HG03460 (cell line): ENCODE measurements around the gene FOXS1.

ENCODE experiments used
- ATAC-seq: cut with Tn5 transposase; IDR thresholded peaks from one replicate; pipeline ENCODE4 v1.9.1; 2021; ENCODE audit not compliant: unreplicated experiment

FOXS1 gene

DNA sequence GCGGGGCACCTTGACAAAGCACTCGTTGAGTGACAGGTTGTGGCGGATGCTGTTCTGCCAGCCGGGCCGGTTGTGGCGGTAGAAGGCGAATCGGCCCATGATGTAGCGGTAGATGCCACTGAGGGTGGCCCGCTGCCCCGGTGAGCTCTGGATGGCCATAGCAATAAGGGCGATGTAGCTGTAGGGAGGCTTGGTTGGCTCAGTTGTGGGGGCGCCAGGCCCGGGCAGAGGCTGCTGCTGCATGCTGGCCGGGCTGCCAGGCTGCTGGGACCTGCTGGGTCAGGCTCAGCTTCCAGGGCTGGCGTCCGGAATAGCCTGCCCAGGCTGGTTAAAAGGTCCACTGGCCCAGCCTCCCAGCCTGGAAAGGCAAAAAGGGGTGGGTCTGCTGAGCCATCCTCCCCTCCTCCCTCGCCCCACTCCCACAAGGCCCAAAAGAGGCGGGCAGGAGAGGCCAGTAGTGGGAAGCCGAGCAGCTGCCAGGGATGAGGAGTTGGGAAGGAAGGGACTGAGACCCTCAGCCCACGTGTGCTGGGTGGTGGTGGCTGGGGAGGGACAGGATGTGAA, at the start of gene FOXS1:
FOXS1 (minus strand) TSS at position 305 of the 564 bp plus-strand sequence; CDS start at position 243, 62 bp downstream.
- no peak for ATAC-seq

DNA sequence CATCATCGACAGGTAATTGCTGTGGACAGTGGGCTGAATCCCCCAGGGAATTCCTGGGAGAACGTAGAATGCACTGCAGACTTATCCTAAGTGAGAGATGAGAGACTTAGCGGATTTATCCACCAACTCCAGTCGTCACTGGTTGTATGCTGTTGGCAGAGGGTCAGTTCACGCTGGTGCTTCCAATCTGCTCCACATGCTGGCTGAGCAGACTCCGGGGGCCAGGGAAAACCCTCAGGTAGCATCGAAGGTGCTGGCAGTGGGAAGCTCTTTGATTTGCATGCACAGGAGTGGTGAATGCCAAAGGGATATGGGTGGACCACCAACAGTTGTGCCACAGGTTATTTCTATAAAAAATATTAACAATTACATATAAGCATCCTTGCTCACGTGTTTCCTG, 45.2 kb upstream of the FOXS1 start:
- ATAC-seq = no peak

DNA sequence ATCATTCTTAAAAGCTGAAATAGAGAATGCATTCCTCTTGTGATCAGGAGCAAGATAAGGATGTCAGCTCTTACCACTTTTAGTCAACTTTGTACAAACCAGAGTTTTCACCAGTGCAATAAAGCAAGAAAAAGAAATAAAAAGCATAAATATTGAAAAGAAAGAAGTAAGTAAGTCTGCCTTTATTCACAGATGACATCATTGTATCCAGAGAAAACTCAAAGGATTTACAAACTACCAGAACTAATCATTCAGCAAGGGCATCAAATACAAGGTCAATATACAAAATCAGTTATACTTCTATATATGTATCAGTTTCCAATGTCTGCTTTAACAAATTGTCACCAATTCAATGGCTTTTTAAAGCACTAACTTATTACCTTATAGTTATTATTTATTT, 38.4 kb upstream of the FOXS1 start:
- no peak for ATAC-seq

GRCh38 chr20:31881945-31882344, 36.5 kb upstream of the FOXS1 start:
- ATAC-seq = no peak

DNA sequence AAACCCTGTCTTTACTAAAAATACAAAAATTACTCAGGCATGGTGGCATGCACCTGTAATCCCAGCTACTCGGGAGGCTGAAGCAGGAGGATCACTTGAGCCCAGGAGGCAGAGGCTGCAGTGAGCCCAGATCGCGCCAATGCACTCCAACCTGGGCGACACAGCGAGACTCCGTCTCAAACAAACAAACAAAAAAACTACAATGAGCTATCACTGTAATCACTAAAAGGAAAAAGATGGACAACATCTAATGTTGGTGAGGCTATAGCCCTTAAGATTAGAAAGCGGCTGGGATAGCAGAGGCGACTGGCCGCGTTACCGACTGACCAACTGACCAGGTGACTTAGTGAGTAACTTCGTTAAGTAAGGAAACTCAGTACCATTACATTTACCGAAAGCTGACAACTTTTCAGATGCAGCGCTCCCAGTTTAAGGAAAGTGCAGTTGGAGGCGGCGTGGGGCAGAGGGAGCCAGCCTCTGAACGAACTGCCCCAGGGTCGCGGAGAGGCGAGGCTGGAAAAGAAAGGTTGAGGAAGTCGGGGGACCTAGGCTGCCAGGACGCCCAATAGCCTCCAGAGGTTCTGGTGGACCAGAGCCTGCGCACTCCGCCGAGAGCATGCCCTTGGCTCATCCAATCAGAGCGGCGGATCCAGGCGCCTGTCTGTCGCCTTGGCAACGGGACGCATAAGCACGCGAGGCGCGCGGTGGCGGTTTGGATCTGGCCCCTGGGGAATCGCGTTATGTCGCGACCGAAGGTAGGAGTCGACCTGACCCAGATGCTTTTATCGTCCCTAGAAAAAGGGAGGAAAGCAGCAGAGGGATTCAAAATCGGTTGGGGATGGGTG, 34.0 kb upstream of the FOXS1 start:
- peak; percentile 81 for ATAC-seq

DNA sequence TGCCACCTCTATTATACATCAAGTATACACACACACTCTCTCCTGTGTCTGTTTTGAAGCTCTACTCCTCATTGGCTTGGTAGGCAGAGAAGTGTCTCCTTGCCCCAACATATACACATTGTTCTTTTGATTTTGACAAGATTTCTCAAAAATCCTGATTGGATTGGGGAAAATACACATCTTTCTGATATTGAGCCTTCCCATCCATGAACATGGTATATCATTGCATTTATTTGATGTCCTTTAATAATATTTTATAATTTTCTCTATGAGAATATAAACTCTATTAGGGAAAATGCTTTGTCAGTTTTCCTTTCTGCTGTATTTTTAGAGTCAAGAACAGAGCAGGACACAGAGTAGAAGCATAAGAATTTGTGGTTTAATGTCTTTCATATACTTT, 32.3 kb upstream of the FOXS1 start:
- ATAC-seq = no peak

GRCh38 chr20:31875671-31876070, 30.3 kb upstream of the FOXS1 start:
- ATAC-seq = no peak

GRCh38 chr20:31872406-31872805, 27.0 kb upstream of the FOXS1 start:
- ATAC-seq = no peak

DNA sequence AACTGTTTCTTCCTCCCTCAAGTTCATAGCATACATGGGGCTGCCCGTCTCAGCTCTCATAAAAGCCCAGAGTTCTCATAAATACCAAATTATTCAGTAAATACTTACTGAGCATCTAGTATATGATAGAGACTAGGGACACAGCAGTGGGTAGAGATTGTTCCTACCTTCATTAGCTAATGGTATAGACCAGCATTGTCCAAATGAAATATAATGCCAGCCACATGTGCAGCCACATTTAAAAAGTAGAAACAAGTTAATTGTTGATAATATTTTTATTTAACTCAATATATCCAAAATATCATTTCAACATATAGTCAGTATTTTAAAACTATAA, 26.2 kb upstream of the FOXS1 start:
- no peak for ATAC-seq

DNA sequence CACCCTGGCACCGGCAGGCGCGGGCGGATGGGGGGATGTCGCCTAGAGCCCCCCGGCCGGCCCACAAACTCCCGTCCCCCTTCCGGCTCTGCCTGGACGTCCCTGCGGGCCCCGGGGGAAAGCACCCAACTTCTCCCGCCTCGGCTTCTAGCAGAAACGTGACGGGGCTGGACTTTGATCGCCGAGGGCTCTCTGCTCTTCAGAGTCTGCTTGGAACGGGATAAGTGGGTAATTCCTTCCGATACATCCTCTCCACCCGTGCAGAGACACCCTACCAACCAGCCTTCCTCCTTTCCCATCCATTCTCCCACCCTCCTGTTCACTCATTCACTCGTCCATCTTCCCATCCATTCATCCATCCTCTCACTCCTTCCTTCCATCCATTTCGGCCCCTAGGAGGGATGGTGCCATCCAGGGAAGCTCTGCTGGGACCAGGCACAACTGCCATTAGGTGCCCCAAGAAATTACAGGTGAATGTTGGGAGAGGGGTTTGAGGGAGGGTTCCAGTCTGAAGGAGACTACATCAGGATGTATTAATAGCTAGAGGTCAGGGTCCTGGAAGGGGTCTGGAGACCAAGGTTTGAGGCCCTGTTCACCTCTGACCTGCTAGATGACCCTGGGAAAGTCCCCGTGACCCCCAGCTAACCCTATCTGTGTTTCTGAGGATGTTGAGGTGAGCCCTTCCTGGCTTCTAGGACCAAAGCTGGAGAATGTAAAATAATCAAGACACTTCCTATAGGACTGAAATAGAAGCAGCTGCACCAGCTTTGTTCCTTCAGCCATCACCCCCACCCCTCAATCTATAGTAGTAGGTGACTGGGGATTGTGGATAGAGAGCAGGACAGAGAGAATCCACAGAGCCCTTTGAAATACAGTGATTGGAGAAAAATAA, 25.6 kb upstream of the FOXS1 start:
- no peak for ATAC-seq

- ATAC-seq = no peak
These were observed 24.7 kb upstream of the FOXS1 start, which contains the start of the genes DUSP15 and TTLL9 for GRCh38 chr20:31869942-31870725. Gene DUSP15 (minus strand): TSS chr20:31870527. CDS start chr20:31870337, 190 bp downstream. Gene TTLL9 (plus strand): TSS chr20:31870634. CDS start chr20:31871127, 493 bp downstream.

- no peak for ATAC-seq
These were observed 24.2 kb upstream of the FOXS1 start for GRCh38 chr20:31869673-31869941.

DNA sequence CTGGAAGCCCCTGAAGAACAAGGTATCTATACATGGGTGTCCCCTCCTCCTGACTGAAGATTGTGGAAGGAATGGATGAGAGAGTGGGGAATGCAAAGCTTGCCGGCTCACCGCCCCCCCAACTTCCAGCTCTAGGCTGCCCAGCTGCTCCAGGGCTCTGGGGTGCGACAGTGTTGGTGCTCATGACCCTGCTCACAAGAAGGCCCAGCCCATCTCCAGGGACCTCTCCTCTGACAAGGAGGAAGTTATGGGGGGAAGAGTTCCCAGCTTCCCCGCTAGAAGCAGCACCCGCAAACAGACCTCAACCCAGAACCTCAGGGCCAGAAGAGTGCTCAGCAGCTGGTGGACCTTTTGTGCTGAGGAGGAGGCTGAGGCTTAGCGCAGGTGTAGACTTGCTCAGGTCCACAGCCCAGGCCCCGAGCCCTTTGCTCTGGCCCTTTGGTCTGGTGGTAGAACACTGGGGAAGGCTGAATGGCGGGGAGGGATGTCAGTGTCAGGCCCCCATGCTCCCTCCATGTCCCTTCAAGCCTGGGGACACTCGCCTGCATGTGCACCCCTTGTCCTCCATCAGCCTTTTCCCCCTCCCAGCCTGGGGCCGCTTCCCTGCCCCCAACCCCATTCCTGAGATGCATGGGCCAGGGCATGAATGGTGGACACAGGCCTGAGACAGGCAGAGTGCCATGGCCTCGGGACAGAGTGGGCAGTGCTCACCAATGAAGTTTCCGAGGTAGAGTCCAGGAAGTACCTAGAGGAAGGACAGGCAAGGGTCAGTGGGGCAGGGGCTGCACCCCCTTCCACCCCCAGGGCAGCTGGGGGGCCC, 23.7 kb upstream of the FOXS1 start:
- no peak for ATAC-seq

- ATAC-seq = no peak
These were observed 20.8 kb upstream of the FOXS1 start for GRCh38 chr20:31866221-31866620.

DNA sequence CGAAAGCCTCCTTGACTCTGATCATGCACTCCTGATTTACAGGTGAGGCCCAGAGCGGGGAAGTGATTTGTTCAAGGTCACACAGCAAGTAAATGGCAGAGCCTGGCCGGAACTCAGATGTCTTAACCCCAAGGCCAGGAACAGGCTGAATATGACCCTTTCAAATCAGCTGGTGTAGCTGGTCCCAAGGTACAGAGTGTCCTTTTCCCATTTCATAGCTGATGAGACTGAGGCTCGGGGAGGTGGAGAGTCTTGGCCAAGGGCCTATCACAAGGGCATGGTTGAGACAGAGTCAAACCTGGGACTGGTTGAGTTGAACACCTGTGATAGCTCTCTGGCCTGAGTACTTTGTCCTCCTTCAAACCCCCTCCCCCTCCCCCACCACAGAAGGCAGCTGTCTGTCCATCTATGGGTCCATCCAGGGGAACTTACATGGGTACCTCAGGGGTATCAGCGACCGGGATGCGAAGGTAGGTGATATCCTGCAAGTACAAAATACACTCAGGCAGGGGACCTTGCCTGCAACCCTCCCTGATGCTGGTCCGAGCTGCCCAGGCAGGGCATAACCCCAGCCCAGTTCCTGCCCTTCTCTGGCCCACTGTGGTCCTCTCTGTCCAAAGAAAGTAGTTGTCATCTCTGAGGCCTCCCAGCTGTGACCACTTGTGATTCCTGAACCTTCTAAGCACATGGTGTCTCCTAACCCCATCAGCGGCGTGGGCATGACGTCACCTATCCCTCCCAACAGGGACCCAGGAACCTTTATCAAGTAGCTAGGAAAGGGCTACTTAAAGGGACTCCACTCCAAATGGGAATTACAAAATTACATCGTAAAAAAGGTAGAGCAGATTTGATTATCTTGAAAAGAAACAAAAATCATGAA, 19.4 kb upstream of the FOXS1 start:
- no peak for ATAC-seq

GRCh38 chr20:31863296-31864085, 18.1 kb upstream of the FOXS1 start:
- ATAC-seq = no peak

- ATAC-seq = no peak
These were observed 17.1 kb upstream of the FOXS1 start for GRCh38 chr20:31862506-31862905.

- no peak for ATAC-seq
These were observed 16.7 kb upstream of the FOXS1 start for GRCh38 chr20:31862157-31862470.
